Measurements from ENCODE around the gene LNP1.

- TF ChIP-seq POLR2A (IDR thresholded peaks at IDR 0.05) (no peak), CTCF (IDR thresholded peaks at IDR 0.05) (no peak)
Observed at GRCh38 chr3:100449214-100449613, 47.9 kb downstream of the LNP1 start.

Data from body of pancreas (tissue), 4 donors.